ENCODE measurements around the gene MTMR10. TPM values are rescaled to one million over a fixed set of nuclear protein-coding genes. Genes with fewer than 3 reads are reported as not detected.

MTMR10 gene
- 5.7 TPM for polyA plus RNA-seq (2012; ENCODE audit: low read depth, missing spikeins)

GRCh38 chr15:30991255-30992235, at the start of gene MTMR10:
TSS of gene MTMR10 (minus strand) at chr15:30991628. CDS start at chr15:30991506, 122 bp downstream.
- DNase-seq (ENCODE audit: insufficient read length, low spot score), result peak; percentile 84
- peak; percentile 91 for FAIRE-seq

GRCh38 chr15:31040611-31041010, 49.2 kb upstream of the MTMR10 start:
- TF ChIP-seq PAX5 (IDR thresholded peaks at IDR 0.05; ENCODE audit: insufficient read depth, low read length, severe bottlenecking), result no peak
- TF ChIP-seq SPI1 (IDR thresholded peaks at IDR 0.05; ENCODE audit: low read depth, low read length), result no peak
- no peak for TF ChIP-seq TAF1 (IDR thresholded peaks at IDR 0.05; ENCODE audit: low read depth, low read length)
- no peak for TF ChIP-seq POLR2AphosphoS5 (IDR thresholded peaks at IDR 0.05; ENCODE audit: low read depth, low read length)
- TF ChIP-seq POLR2A (IDR thresholded peaks at IDR 0.05; ENCODE audit: low read depth, low read length), result no peak
- no peak for TF ChIP-seq POU2F2 (IDR thresholded peaks at IDR 0.05; ENCODE audit: low read depth, low read length)
- FAIRE-seq (no peak), DNase-seq (ENCODE audit: insufficient read length, low spot score) (no peak)

More at GRCh38 chr15:30991255-30992235, at the start of gene MTMR10:
- TF ChIP-seq PAX5 (IDR thresholded peaks at IDR 0.05; ENCODE audit: insufficient read depth, low read length, severe bottlenecking) (no peak), SPI1 (IDR thresholded peaks at IDR 0.05; ENCODE audit: low read depth, low read length) (no peak), POLR2A (IDR thresholded peaks at IDR 0.05; ENCODE audit: low read depth, low read length) (peak; percentile 46), POU2F2 (IDR thresholded peaks at IDR 0.05; ENCODE audit: low read depth, low read length) (peak; percentile 8; the same call in 1 of the 2 replicates), POLR2AphosphoS5 (IDR thresholded peaks at IDR 0.05; ENCODE audit: low read depth, low read length) (peak; percentile 79), TAF1 (IDR thresholded peaks at IDR 0.05; ENCODE audit: low read depth, low read length) (peak; percentile 58)

GRCh38 chr15:31039961-31040360, 48.5 kb upstream of the MTMR10 start:
- DNase-seq (ENCODE audit: insufficient read length, low spot score) (no peak), FAIRE-seq (no peak)
- no peak for TF ChIP-seq TAF1 (IDR thresholded peaks at IDR 0.05; ENCODE audit: low read depth, low read length)
- TF ChIP-seq PAX5 (IDR thresholded peaks at IDR 0.05; ENCODE audit: insufficient read depth, low read length, severe bottlenecking), result no peak
- TF ChIP-seq SPI1 (IDR thresholded peaks at IDR 0.05; ENCODE audit: low read depth, low read length), result no peak
- TF ChIP-seq POU2F2 (IDR thresholded peaks at IDR 0.05; ENCODE audit: low read depth, low read length), result no peak
- TF ChIP-seq POLR2A (IDR thresholded peaks at IDR 0.05; ENCODE audit: low read depth, low read length), result no peak
- TF ChIP-seq POLR2AphosphoS5 (IDR thresholded peaks at IDR 0.05; ENCODE audit: low read depth, low read length), result no peak

GRCh38 chr15:31037731-31038477, 46.5 kb upstream of the MTMR10 start:
- FAIRE-seq (no peak), DNase-seq (ENCODE audit: insufficient read length, low spot score) (no peak)
- no peak for TF ChIP-seq POLR2AphosphoS5 (IDR thresholded peaks at IDR 0.05; ENCODE audit: low read depth, low read length)

- no peak for FAIRE-seq
- no peak for TF ChIP-seq POU2F2 (IDR thresholded peaks at IDR 0.05; ENCODE audit: low read depth, low read length)
- TF ChIP-seq PAX5 (IDR thresholded peaks at IDR 0.05; ENCODE audit: insufficient read depth, low read length, severe bottlenecking), result no peak
- no peak for TF ChIP-seq SPI1 (IDR thresholded peaks at IDR 0.05; ENCODE audit: low read depth, low read length)
- TF ChIP-seq POLR2A (IDR thresholded peaks at IDR 0.05; ENCODE audit: low read depth, low read length), result no peak
- TF ChIP-seq POLR2AphosphoS5 (IDR thresholded peaks at IDR 0.05; ENCODE audit: low read depth, low read length), result no peak
- no peak for TF ChIP-seq TAF1 (IDR thresholded peaks at IDR 0.05; ENCODE audit: low read depth, low read length)
- no peak for DNase-seq (ENCODE audit: insufficient read length, low spot score)
These were observed 45.4 kb upstream of the MTMR10 start for GRCh38 chr15:31036783-31037182.

- TF ChIP-seq SPI1 (IDR thresholded peaks at IDR 0.05; ENCODE audit: low read depth, low read length) (no peak), TAF1 (IDR thresholded peaks at IDR 0.05; ENCODE audit: low read depth, low read length) (no peak), POLR2AphosphoS5 (IDR thresholded peaks at IDR 0.05; ENCODE audit: low read depth, low read length) (no peak), POLR2A (IDR thresholded peaks at IDR 0.05; ENCODE audit: low read depth, low read length) (no peak)
- no peak for FAIRE-seq
- DNase-seq (ENCODE audit: insufficient read length, low spot score), result no peak
These were observed 44.2 kb upstream of the MTMR10 start for GRCh38 chr15:31035610-31036009.

- DNase-seq (ENCODE audit: insufficient read length, low spot score), result no peak
- no peak for FAIRE-seq
- TF ChIP-seq POLR2AphosphoS5 (IDR thresholded peaks at IDR 0.05; ENCODE audit: low read depth, low read length) (no peak), POU2F2 (IDR thresholded peaks at IDR 0.05; ENCODE audit: low read depth, low read length) (no peak), PAX5 (IDR thresholded peaks at IDR 0.05; ENCODE audit: insufficient read depth, low read length, severe bottlenecking) (no peak), POLR2A (IDR thresholded peaks at IDR 0.05; ENCODE audit: low read depth, low read length) (no peak), TAF1 (IDR thresholded peaks at IDR 0.05; ENCODE audit: low read depth, low read length) (no peak), SPI1 (IDR thresholded peaks at IDR 0.05; ENCODE audit: low read depth, low read length) (no peak)
These were observed 42.7 kb upstream of the MTMR10 start for GRCh38 chr15:31034152-31034551.

GRCh38 chr15:31032961-31033371, 41.5 kb upstream of the MTMR10 start:
- DNase-seq (ENCODE audit: insufficient read length, low spot score) (no peak), FAIRE-seq (no peak)
- TF ChIP-seq POLR2AphosphoS5 (IDR thresholded peaks at IDR 0.05; ENCODE audit: low read depth, low read length), result no peak
- TF ChIP-seq TAF1 (IDR thresholded peaks at IDR 0.05; ENCODE audit: low read depth, low read length), result no peak
- TF ChIP-seq SPI1 (IDR thresholded peaks at IDR 0.05; ENCODE audit: low read depth, low read length), result no peak
- TF ChIP-seq POLR2A (IDR thresholded peaks at IDR 0.05; ENCODE audit: low read depth, low read length), result no peak
- no peak for TF ChIP-seq POU2F2 (IDR thresholded peaks at IDR 0.05; ENCODE audit: low read depth, low read length)
- no peak for TF ChIP-seq PAX5 (IDR thresholded peaks at IDR 0.05; ENCODE audit: insufficient read depth, low read length, severe bottlenecking)

- FAIRE-seq, result peak; percentile 76
- no peak for DNase-seq (ENCODE audit: insufficient read length, low spot score)
- TF ChIP-seq TAF1 (IDR thresholded peaks at IDR 0.05; ENCODE audit: low read depth, low read length) (no peak), PAX5 (IDR thresholded peaks at IDR 0.05; ENCODE audit: insufficient read depth, low read length, severe bottlenecking) (no peak), SPI1 (IDR thresholded peaks at IDR 0.05; ENCODE audit: low read depth, low read length) (no peak), POLR2A (IDR thresholded peaks at IDR 0.05; ENCODE audit: low read depth, low read length) (no peak), POU2F2 (IDR thresholded peaks at IDR 0.05; ENCODE audit: low read depth, low read length) (no peak), POLR2AphosphoS5 (IDR thresholded peaks at IDR 0.05; ENCODE audit: low read depth, low read length) (no peak)
These were observed 40.1 kb upstream of the MTMR10 start for GRCh38 chr15:31031471-31032067.

Measured in GM12891 (cell line).